Neuronal stem cell (in vitro differentiated cells): ENCODE data around the gene HSP90AB1.

Source experiments
- DNase-seq: peaks from one replicate; pipeline ENCODE4 v3.0.0-alpha.2; 2013; ENCODE audit warnings: low spot score
- H2AFZ ChIP-seq: one replicate; pipeline ENCODE4 v1.6.1; 2013; ENCODE audit warnings: mild to moderate bottlenecking, low read length, inconsistent platforms
- H2AK5ac ChIP-seq: 2 replicates; pipeline ENCODE4 v1.6.1; 2013; ENCODE audit warnings: low read depth, mild to moderate bottlenecking, inconsistent platforms, low read length, moderate library complexity, mixed read lengths
- H2BK120ac ChIP-seq: 2 replicates; pipeline ENCODE4 v1.6.1; 2013; ENCODE audit warnings: low read depth, mild to moderate bottlenecking, inconsistent platforms, low read length, moderate library complexity, mixed read lengths
- H2BK12ac ChIP-seq: one replicate; pipeline ENCODE4 v1.6.1; 2013; ENCODE audit warnings: low read length, inconsistent platforms
- H2BK15ac ChIP-seq: 2 replicates; pipeline ENCODE4 v1.6.1; 2013; ENCODE audit warnings: mild to moderate bottlenecking, low read length, inconsistent platforms, mixed read lengths
- H2BK5ac ChIP-seq: one replicate; pipeline ENCODE4 v1.6.1; 2013; ENCODE audit warnings: inconsistent platforms, mild to moderate bottlenecking, low read length, moderate library complexity
- H3K14ac ChIP-seq: one replicate; pipeline ENCODE4 v1.6.1; 2013; ENCODE audit warnings: low read length, inconsistent platforms
- H3K18ac ChIP-seq: 2 replicates; pipeline ENCODE4 v1.6.1; 2013; ENCODE audit warnings: low read length, inconsistent platforms
- H3K23ac ChIP-seq: 2 replicates; pipeline ENCODE4 v1.6.1; 2013; ENCODE audit warnings: low read depth, mild to moderate bottlenecking, mixed read lengths, low read length, inconsistent platforms; ENCODE audit not compliant: poor library complexity
- H3K27ac ChIP-seq: replicated peaks from 3 replicates; pipeline ENCODE4 v1.5.1; 2013; ENCODE audit warnings: low read length, inconsistent platforms
- H3K27me3 ChIP-seq, 3 experiments: 2 replicates each; pipeline ENCODE4 v1.6.1; 2013; ENCODE audit warnings: low read length in 3 of 3, mild to moderate bottlenecking in 2 of 3, inconsistent platforms in 1 of 3, low read depth in 1 of 3, mixed read lengths in 1 of 3, moderate library complexity in 1 of 3; ENCODE audit not compliant: control insufficient read depth in 3 of 3, insufficient read depth in 3 of 3
- H3K36me3 ChIP-seq, 2 donors: replicated peaks in 1 of 2; 2 replicates each; pipeline ENCODE4 v1.6.1; 2013; ENCODE audit warnings: low read length in 2 of 2; ENCODE audit not compliant: control insufficient read depth in 2 of 2, insufficient read depth in 2 of 2
- H3K4ac ChIP-seq: 2 replicates; pipeline ENCODE4 v1.6.1; 2013; ENCODE audit warnings: inconsistent platforms, mild to moderate bottlenecking, low read length, moderate library complexity
- H3K4me1 ChIP-seq, 2 donors: 1 replicate in 1 of 2; 2 replicates in 1 of 2; pipeline ENCODE4 v1.6.1; 2013; ENCODE audit warnings: low read length in 2 of 2, low read depth in 1 of 2; ENCODE audit not compliant: control insufficient read depth in 2 of 2, insufficient read depth in 1 of 2
- H3K4me2 ChIP-seq: one replicate; pipeline ENCODE4 v1.6.1; 2013; ENCODE audit warnings: mild to moderate bottlenecking, low read length, inconsistent platforms; ENCODE audit not compliant: insufficient read depth, poor library complexity, severe bottlenecking
- H3K4me3 ChIP-seq, 2 donors: 2 replicates each; pipeline ENCODE4 v1.5.1; 2013; ENCODE audit warnings: low read length in 2 of 2, mild to moderate bottlenecking in 2 of 2, inconsistent platforms in 1 of 2, moderate library complexity in 1 of 2
- H3K79me1 ChIP-seq: one replicate; pipeline ENCODE4 v1.6.1; 2013; ENCODE audit warnings: low read depth, mild to moderate bottlenecking, inconsistent platforms, low read length, moderate library complexity
- H3K9ac ChIP-seq: one replicate; pipeline ENCODE4 v1.6.1; 2013; ENCODE audit warnings: mild to moderate bottlenecking, low read depth, low read length, inconsistent platforms; ENCODE audit not compliant: poor library complexity
- H3K9me3 ChIP-seq, 2 donors: replicated peaks in 1 of 2; 2 replicates each; pipeline versions ENCODE3 to v1.6.1; 2013; ENCODE audit warnings: low read length in 2 of 2, mild to moderate bottlenecking in 2 of 2, inconsistent platforms in 1 of 2, low read depth in 1 of 2, mixed read lengths in 1 of 2, moderate library complexity in 1 of 2; ENCODE audit not compliant: control insufficient read depth in 2 of 2, insufficient read depth in 1 of 2
- H4K8ac ChIP-seq: one replicate; pipeline ENCODE4 v1.6.1; 2013; ENCODE audit warnings: low read depth, mild to moderate bottlenecking, inconsistent platforms, low read length, moderate library complexity
- H4K91ac ChIP-seq: one replicate; pipeline ENCODE4 v1.6.1; 2013; ENCODE audit warnings: low read length, low read depth, mild to moderate bottlenecking, inconsistent platforms; ENCODE audit not compliant: poor library complexity
- WGBS, 2 donors: extraction: QIAGEN DNeasy Blood & Tissue Kit; methylation state at CpG; one replicate each; pipeline ENCODE4 v1.1.7; 2013; ENCODE audit warnings: missing lambda C conversion rate in 2 of 2, mixed read lengths in 1 of 2; ENCODE audit not compliant: insufficient read length in 2 of 2, insufficient replicate concordance in 1 of 2; ENCODE audit errors: extremely low coverage in 2 of 2; 5-methylcytosine and 5-hydroxymethylcytosine counted together

Gene HSP90AB1

GRCh38 chr6:44276667-44277640, 30.1 kb downstream of the HSP90AB1 start:
- Histone ChIP-seq H3K79me1 (peaks cover 2% of the 10 kb centered on the region), H3K4me2 (no peak overlapping the region), H2AK5ac (no peak overlapping the region), H2AFZ (no peak overlapping the region), H2BK120ac (no peak overlapping the region), H2BK5ac (no peak overlapping the region), H4K8ac (no peak overlapping the region), H3K4ac (no peak overlapping the region), H3K18ac (no peak overlapping the region), H3K27ac (no peak overlapping the region), H4K91ac (no peak overlapping the region), H3K9me3 (peaks cover 0 to 2% of the 10 kb centered on the region in 2 donors), H3K36me3 (peaks cover 2 to 20% of the 10 kb centered on the region in 2 donors), H3K23ac (no peak overlapping the region), H3K27me3 (peaks cover 0 to 3% (median 0%) of the 10 kb centered on the region in 3 experiments), H3K14ac (no peak overlapping the region), H3K4me1 (peaks cover under 1 to 4% of the 10 kb centered on the region in 2 donors), H2BK12ac (no peak overlapping the region), H2BK15ac (no peak overlapping the region), H3K9ac (no peak overlapping the region), H3K4me3 (no peak overlapping the region)
- WGBS, 2 donors: no CpG with 5 or more reads among the region's 23 CpGs
- no peak for DNase-seq

GRCh38 chr6:44277763-44278162, 30.9 kb downstream of the HSP90AB1 start:
- no peak overlapping the region for H3K27ac ChIP-seq
- no peak overlapping the region for H2BK5ac ChIP-seq
- H4K91ac ChIP-seq: no peak overlapping the region
- H3K18ac ChIP-seq: no peak overlapping the region
- WGBS, 2 donors: no CpG with 5 or more reads among the region's 7 CpGs
- H2AFZ ChIP-seq: no peak overlapping the region
- H3K4me3 ChIP-seq: no peak overlapping the region
- H3K4ac ChIP-seq: no peak overlapping the region
- DNase-seq: no peak
- H3K4me2 ChIP-seq: no peak overlapping the region
- H2AK5ac ChIP-seq: no peak overlapping the region
- no peak overlapping the region for H2BK12ac ChIP-seq
- H3K4me1 ChIP-seq: peaks cover 0 to 2% of the 10 kb centered on the region in 2 donors
- peak overlapping the region; percentile 86 for H3K14ac ChIP-seq
- H3K79me1 ChIP-seq: peaks cover 2% of the 10 kb centered on the region
- no peak overlapping the region for H2BK120ac ChIP-seq
- H3K9me3 ChIP-seq: peaks cover 0 to 2% of the 10 kb centered on the region in 2 donors
- peaks cover 2 to 18% of the 10 kb centered on the region in 2 donors for H3K36me3 ChIP-seq
- no peak overlapping the region for H4K8ac ChIP-seq
- H2BK15ac ChIP-seq: no peak overlapping the region
- H3K27me3 ChIP-seq: peaks cover 0 to 3% (median 0%) of the 10 kb centered on the region in 3 experiments
- peak overlapping the region; percentile 45 for H3K9ac ChIP-seq
- H3K23ac ChIP-seq: peak overlapping the region; percentile 20

- H3K4me2 ChIP-seq: no peak overlapping the region
- no peak overlapping the region for H3K18ac ChIP-seq
- H2AK5ac ChIP-seq: no peak overlapping the region
- no peak overlapping the region for H3K27ac ChIP-seq
- no peaks in the 10 kb centered on the region for H3K27me3 ChIP-seq
- no peak overlapping the region for H2AFZ ChIP-seq
- H2BK5ac ChIP-seq: no peak overlapping the region
- peak overlapping the region; percentile 20 for H3K23ac ChIP-seq
- H3K36me3 ChIP-seq: peaks cover 0 to 13% of the 10 kb centered on the region in 2 donors
- no peak overlapping the region for H4K91ac ChIP-seq
- no peaks in the 10 kb centered on the region for H3K4me1 ChIP-seq
- peaks cover 0 to 2% of the 10 kb centered on the region in 2 donors for H3K9me3 ChIP-seq
- H3K9ac ChIP-seq: no peak overlapping the region
- H2BK120ac ChIP-seq: no peak overlapping the region
- no peak for DNase-seq
- WGBS, 2 donors: no CpG with 5 or more reads among the region's 3 CpGs
- no peak overlapping the region for H3K4ac ChIP-seq
- H2BK12ac ChIP-seq: peak overlapping the region; percentile 78
- H2BK15ac ChIP-seq: no peak overlapping the region
- H3K79me1 ChIP-seq: peaks cover 2% of the 10 kb centered on the region
- H3K4me3 ChIP-seq: no peak overlapping the region
- H4K8ac ChIP-seq: no peak overlapping the region
- no peak overlapping the region for H3K14ac ChIP-seq
Observed at GRCh38 chr6:44278315-44278714, 31.4 kb downstream of the HSP90AB1 start.
